HG03045 (cell line): ENCODE data around the gene CLDN11.

ENCODE experiments used
- ATAC-seq: cut with Tn5 transposase; IDR thresholded peaks from one replicate; pipeline ENCODE4 v1.9.1; 2021; ENCODE audit warnings: mild to moderate bottlenecking, moderate library complexity; ENCODE audit not compliant: unreplicated experiment

Gene CLDN11

GRCh38 chr3:170418422-170419398 is at the start of gene CLDN11:
Gene CLDN11 (plus strand): TSS chr3:170418868. CDS start chr3:170419067, 199 bp downstream.
- ATAC-seq, result no peak

GRCh38 chr3:170368921-170369320 is 49.7 kb upstream of the CLDN11 start:
- ATAC-seq, result no peak

GRCh38 chr3:170372190-170372879 is 46.3 kb upstream of the CLDN11 start:
- no peak for ATAC-seq

- no peak for ATAC-seq
Observed at GRCh38 chr3:170383567-170383966, 35.1 kb upstream of the CLDN11 start.

GRCh38 chr3:170386468-170386867 is 32.2 kb upstream of the CLDN11 start:
- no peak for ATAC-seq

- no peak for ATAC-seq
Observed at GRCh38 chr3:170387950-170388349, 30.7 kb upstream of the CLDN11 start.

- no peak for ATAC-seq
Observed at GRCh38 chr3:170391108-170391507, 27.6 kb upstream of the CLDN11 start.

- ATAC-seq, result no peak
Observed at GRCh38 chr3:170397685-170398084, 21.0 kb upstream of the CLDN11 start.

GRCh38 chr3:170405101-170405500 is 13.6 kb upstream of the CLDN11 start:
- ATAC-seq, result no peak

- ATAC-seq, result no peak
Observed at GRCh38 chr3:170410428-170411029, 8.1 kb upstream of the CLDN11 start.

GRCh38 chr3:170413291-170413690 is 5.4 kb upstream of the CLDN11 start:
- ATAC-seq, result no peak

GRCh38 chr3:170414202-170414663 is 4.4 kb upstream of the CLDN11 start:
- ATAC-seq, result no peak

GRCh38 chr3:170417090-170417489 is 1.6 kb upstream of the CLDN11 start:
- ATAC-seq, result no peak

- no peak for ATAC-seq
Observed at GRCh38 chr3:170419557-170420087, 954 bp downstream of the CLDN11 start.

- no peak for ATAC-seq
Observed at GRCh38 chr3:170420307-170420821, 1.7 kb downstream of the CLDN11 start.

- ATAC-seq, result no peak
Observed at GRCh38 chr3:170421111-170421641, 2.5 kb downstream of the CLDN11 start.

GRCh38 chr3:170421758-170422157 is 3.1 kb downstream of the CLDN11 start:
- ATAC-seq, result no peak

GRCh38 chr3:170423001-170423615 is 4.4 kb downstream of the CLDN11 start:
- no peak for ATAC-seq

- ATAC-seq, result no peak
Observed at GRCh38 chr3:170424879-170425278, 6.2 kb downstream of the CLDN11 start.
